Measurements from ENCODE around the gene MRPS6.

MRPS6 gene

GRCh38 chr21:34157521-34157920 lies 84.1 kb downstream of the MRPS6 start:
- no peaks in the 10 kb centered on the region for H3K9me3 ChIP-seq (ENCODE audit: severe bottlenecking)
- no peak overlapping the region for H3K27ac ChIP-seq (ENCODE audit: poor library complexity, severe bottlenecking)
- TF ChIP-seq CTCF (IDR thresholded peaks at IDR 0.05; ENCODE audit: poor library complexity, severe bottlenecking) = no peak
- H3K36me3 ChIP-seq (ENCODE audit: low read depth) = no peaks in the 10 kb centered on the region
- no peaks in the 10 kb centered on the region for H3K4me1 ChIP-seq (ENCODE audit: insufficient read depth, poor library complexity, severe bottlenecking)
- H3K27me3 ChIP-seq (ENCODE audit: insufficient read depth, poor library complexity, severe bottlenecking) = no peaks in the 10 kb centered on the region
- no peak for ATAC-seq (ENCODE audit: low read depth)
- no peak for DNase-seq (ENCODE audit: low spot score)
- H3K4me3 ChIP-seq (ENCODE audit: severe bottlenecking) = no peak overlapping the region

- H3K9me3 ChIP-seq (ENCODE audit: severe bottlenecking) = peaks cover 2% of the 10 kb centered on the region
- no peaks in the 10 kb centered on the region for H3K4me1 ChIP-seq (ENCODE audit: insufficient read depth, poor library complexity, severe bottlenecking)
- H3K36me3 ChIP-seq (ENCODE audit: low read depth) = no peaks in the 10 kb centered on the region
These were observed 85.8 kb downstream of the MRPS6 start for GRCh38 chr21:34158866-34159835.

GRCh38 chr21:34166468-34166867 lies 93.1 kb downstream of the MRPS6 start:
- H3K36me3 ChIP-seq (ENCODE audit: low read depth) = no peaks in the 10 kb centered on the region
- no peak for ATAC-seq (ENCODE audit: low read depth)
- no peak overlapping the region for H3K27ac ChIP-seq (ENCODE audit: poor library complexity, severe bottlenecking)
- TF ChIP-seq CTCF (IDR thresholded peaks at IDR 0.05; ENCODE audit: poor library complexity, severe bottlenecking) = no peak
- no peak for DNase-seq (ENCODE audit: low spot score)
- no peak overlapping the region for H3K4me3 ChIP-seq (ENCODE audit: severe bottlenecking)
- peaks cover 16% of the 10 kb centered on the region for H3K9me3 ChIP-seq (ENCODE audit: severe bottlenecking)
- H3K27me3 ChIP-seq (ENCODE audit: insufficient read depth, poor library complexity, severe bottlenecking) = no peaks in the 10 kb centered on the region
- H3K4me1 ChIP-seq (ENCODE audit: insufficient read depth, poor library complexity, severe bottlenecking) = no peaks in the 10 kb centered on the region

More at GRCh38 chr21:34158866-34159835, 85.8 kb downstream of the MRPS6 start:
- no peak overlapping the region for H3K4me3 ChIP-seq (ENCODE audit: severe bottlenecking)
- ATAC-seq (ENCODE audit: low read depth) (no peak), DNase-seq (ENCODE audit: low spot score) (no peak)
- no peaks in the 10 kb centered on the region for H3K27me3 ChIP-seq (ENCODE audit: insufficient read depth, poor library complexity, severe bottlenecking)
- H3K27ac ChIP-seq (ENCODE audit: poor library complexity, severe bottlenecking) = no peak overlapping the region
- TF ChIP-seq CTCF (IDR thresholded peaks at IDR 0.05; ENCODE audit: poor library complexity, severe bottlenecking) = no peak

- Histone ChIP-seq H3K36me3 (ENCODE audit: low read depth) (no peaks in the 10 kb centered on the region), H3K9me3 (ENCODE audit: severe bottlenecking) (peaks cover 13% of the 10 kb centered on the region), H3K4me3 (ENCODE audit: severe bottlenecking) (no peak overlapping the region), H3K4me1 (ENCODE audit: insufficient read depth, poor library complexity, severe bottlenecking) (no peaks in the 10 kb centered on the region), H3K27ac (ENCODE audit: poor library complexity, severe bottlenecking) (no peak overlapping the region), H3K27me3 (ENCODE audit: insufficient read depth, poor library complexity, severe bottlenecking) (no peaks in the 10 kb centered on the region)
- TF ChIP-seq CTCF (IDR thresholded peaks at IDR 0.05; ENCODE audit: poor library complexity, severe bottlenecking) = no peak
- no peak for DNase-seq (ENCODE audit: low spot score)
- no peak for ATAC-seq (ENCODE audit: low read depth)
These were observed 97.5 kb downstream of the MRPS6 start for GRCh38 chr21:34170886-34171285.

- H3K9me3 ChIP-seq (ENCODE audit: severe bottlenecking) = peaks cover 5% of the 10 kb centered on the region
- no peak overlapping the region for H3K4me3 ChIP-seq (ENCODE audit: severe bottlenecking)
- ATAC-seq (ENCODE audit: low read depth) (no peak), DNase-seq (ENCODE audit: low spot score) (no peak)
- H3K27me3 ChIP-seq (ENCODE audit: insufficient read depth, poor library complexity, severe bottlenecking) = no peaks in the 10 kb centered on the region
- no peaks in the 10 kb centered on the region for H3K36me3 ChIP-seq (ENCODE audit: low read depth)
- TF ChIP-seq CTCF (IDR thresholded peaks at IDR 0.05; ENCODE audit: poor library complexity, severe bottlenecking) = no peak
- no peaks in the 10 kb centered on the region for H3K4me1 ChIP-seq (ENCODE audit: insufficient read depth, poor library complexity, severe bottlenecking)
- no peak overlapping the region for H3K27ac ChIP-seq (ENCODE audit: poor library complexity, severe bottlenecking)
These were observed 101.1 kb downstream of the MRPS6 start for GRCh38 chr21:34174470-34174869.

Data from RWPE2 (cell line).